ENCODE results near the gene REXO5.

DNA sequence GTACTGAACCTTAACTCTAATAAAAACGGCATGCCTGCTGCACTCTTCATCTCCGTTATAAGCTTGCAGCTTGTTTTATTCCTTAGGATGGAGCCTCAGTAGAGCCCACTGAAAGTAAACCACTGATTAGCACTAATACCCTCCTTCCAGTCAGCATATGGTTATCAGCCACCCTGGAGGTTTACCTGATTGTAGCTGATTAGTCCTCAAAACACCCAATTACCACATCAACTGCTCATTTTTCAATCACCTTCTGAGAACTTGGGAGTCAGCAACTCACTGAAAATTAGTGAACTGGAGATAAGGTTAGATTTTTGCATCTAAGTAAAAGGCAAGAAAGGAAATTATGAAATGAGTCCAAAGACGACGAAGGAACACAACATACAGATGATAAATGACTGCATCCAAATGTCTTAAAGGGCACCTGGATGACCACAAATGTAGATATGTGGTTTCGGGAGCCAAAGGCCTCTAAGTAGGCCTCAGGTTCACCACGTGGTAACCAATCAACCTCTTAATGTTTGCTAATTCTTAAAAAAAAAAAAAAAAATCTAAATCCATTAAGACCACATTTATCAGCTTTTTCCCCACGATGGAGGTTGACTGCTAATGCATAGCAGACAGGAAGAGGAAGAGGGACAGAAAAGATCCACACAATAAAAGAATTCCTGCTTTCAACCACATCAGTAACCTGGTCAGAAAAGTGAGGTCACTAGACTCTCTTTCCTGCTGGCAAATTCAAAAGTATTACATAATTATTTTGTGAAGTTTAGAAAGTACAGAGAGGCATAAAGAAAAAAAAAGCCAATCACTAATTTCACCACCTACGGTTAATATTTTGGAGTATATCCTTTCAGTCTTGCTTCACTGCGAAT lies 65.9 kb downstream of the REXO5 start:
- TF ChIP-seq, protein P1, sequence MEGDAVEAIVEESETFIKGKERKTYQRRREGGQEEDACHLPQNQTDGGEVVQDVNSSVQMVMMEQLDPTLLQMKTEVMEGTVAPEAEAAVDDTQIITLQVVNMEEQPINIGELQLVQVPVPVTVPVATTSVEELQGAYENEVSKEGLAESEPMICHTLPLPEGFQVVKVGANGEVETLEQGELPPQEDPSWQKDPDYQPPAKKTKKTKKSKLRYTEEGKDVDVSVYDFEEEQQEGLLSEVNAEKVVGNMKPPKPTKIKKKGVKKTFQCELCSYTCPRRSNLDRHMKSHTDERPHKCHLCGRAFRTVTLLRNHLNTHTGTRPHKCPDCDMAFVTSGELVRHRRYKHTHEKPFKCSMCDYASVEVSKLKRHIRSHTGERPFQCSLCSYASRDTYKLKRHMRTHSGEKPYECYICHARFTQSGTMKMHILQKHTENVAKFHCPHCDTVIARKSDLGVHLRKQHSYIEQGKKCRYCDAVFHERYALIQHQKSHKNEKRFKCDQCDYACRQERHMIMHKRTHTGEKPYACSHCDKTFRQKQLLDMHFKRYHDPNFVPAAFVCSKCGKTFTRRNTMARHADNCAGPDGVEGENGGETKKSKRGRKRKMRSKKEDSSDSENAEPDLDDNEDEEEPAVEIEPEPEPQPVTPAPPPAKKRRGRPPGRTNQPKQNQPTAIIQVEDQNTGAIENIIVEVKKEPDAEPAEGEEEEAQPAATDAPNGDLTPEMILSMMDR (IDR thresholded peaks at IDR 0.05; ENCODE audit: low read depth, low read length), result no peak
- TF ChIP-seq, protein P2, sequence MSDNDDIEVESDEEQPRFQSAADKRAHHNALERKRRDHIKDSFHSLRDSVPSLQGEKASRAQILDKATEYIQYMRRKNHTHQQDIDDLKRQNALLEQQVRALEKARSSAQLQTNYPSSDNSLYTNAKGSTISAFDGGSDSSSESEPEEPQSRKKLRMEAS (IDR thresholded peaks at IDR 0.05; ENCODE audit: low read depth, low read length), result no peak
- TF ChIP-seq POLR2A (IDR thresholded peaks at IDR 0.05; ENCODE audit: extremely low read depth, insufficient read length) (no peak), MYC (IDR thresholded peaks at IDR 0.05; ENCODE audit: low read depth, low read length) (no peak)
